Dendritic cell treated with granulocyte-macrophage colony-stimulating factor and Interleukin-4, amounts not matched to agents 40 ng/mL and 50 ng/mL, for 4 days (primary cell): ENCODE measurements around the gene DDN.

Experiments
- H3K27ac Mint-ChIP-seq: one replicate; pipeline ENCODE4 v1.8.0; 2022; ENCODE audit warnings: mild to moderate bottlenecking, mixed read lengths
- H3K27me3 Mint-ChIP-seq: one replicate; pipeline ENCODE4 v1.8.0; 2022; ENCODE audit warnings: mild to moderate bottlenecking, mixed read lengths
- H3K36me3 Mint-ChIP-seq: one replicate; pipeline ENCODE4 v1.8.0; 2022; ENCODE audit warnings: low read depth, mixed read lengths
- H3K4me1 Mint-ChIP-seq: one replicate; pipeline ENCODE4 v1.8.0; 2022; ENCODE audit warnings: low read depth, mixed read lengths
- H3K4me3 Mint-ChIP-seq: one replicate; pipeline ENCODE4 v1.8.0; 2022; ENCODE audit warnings: mild to moderate bottlenecking, moderate library complexity, mixed read lengths
- H3K9me3 Mint-ChIP-seq: one replicate; pipeline ENCODE4 v1.8.0; 2022; ENCODE audit warnings: mixed read lengths
- intact Hi-C: fragments of 100-400 bp; cut with micrococcal nuclease; formaldehyde crosslinking; loops from one replicate; pipeline ENCODE4 v1.15.0; 2022

DDN gene

DNA sequence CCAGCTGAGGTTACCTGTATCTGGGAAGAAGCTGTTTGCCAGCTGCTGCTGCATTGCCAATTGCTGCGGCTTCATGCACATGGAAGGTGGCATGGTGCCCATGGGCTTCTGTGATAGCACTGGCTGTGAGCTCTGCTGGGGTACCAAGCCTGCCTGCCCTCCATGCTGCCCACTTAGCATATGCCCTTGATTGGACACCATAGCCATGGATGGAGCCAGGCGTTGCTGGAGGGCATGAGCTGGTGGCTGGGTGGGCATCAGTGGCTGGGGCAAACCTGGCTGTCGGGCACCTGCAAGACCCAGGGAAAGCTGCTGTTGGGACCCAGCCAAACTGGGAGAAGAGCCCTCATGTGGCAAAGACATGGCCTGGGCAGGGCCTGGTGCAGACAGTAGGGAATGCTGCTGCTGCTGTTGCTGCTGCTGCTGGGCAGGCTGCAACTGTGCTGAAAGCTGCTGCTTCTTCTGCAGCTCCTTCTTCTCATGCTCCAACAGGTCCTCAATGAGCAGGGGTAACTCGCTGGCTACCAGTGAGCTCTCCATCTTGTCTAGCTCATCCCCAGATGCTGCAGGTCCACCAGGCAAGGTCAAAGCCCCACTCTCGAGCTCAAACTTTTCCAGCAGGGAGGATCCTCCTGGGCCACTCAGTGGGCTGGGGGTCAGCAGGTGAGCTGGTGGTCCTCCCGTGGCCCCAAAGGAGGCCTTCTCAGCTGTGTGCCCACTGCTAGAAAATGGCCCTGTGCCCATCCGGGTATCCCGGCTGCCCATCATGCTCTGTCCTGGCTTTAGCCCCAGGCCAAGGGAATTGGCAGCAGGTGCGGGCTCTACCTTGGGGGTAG lies 38.2 kb upstream of the DDN start:
- no peaks in the 10 kb centered on the region for H3K4me1 Mint-ChIP-seq
- peaks cover 100% of the 10 kb centered on the region for H3K36me3 Mint-ChIP-seq
- H3K9me3 Mint-ChIP-seq = no peaks in the 10 kb centered on the region
- no peaks in the 10 kb centered on the region for H3K27me3 Mint-ChIP-seq
- intact Hi-C loops = no loop called here
- no peak overlapping the region for H3K4me3 Mint-ChIP-seq
- H3K27ac Mint-ChIP-seq = no peak overlapping the region

GRCh38 chr12:49036029-49036428 lies 36.9 kb upstream of the DDN start:
- no peaks in the 10 kb centered on the region for H3K9me3 Mint-ChIP-seq
- intact Hi-C loops = no loop called here
- H3K4me3 Mint-ChIP-seq = no peak overlapping the region
- no peaks in the 10 kb centered on the region for H3K27me3 Mint-ChIP-seq
- no peak overlapping the region for H3K27ac Mint-ChIP-seq
- H3K36me3 Mint-ChIP-seq = peaks cover 100% of the 10 kb centered on the region
- H3K4me1 Mint-ChIP-seq = peaks cover 6% of the 10 kb centered on the region

DNA sequence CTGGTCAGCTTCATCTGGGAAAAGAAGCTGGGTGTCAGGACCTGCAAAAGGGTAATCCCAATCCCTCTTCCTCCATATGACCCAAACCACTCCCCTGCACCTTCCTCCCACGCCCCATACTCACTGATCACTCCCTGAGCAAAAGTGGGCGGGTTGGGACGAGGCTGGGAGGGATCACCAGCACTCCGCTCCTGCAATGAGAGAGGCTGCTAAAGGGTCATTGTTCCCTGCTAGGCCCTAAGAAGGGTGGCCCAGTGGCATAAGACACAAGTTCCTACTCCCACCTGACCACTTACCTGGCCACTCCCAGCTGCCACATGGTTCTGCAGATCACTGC lies 35.1 kb upstream of the DDN start:
- Mint-ChIP-seq H3K36me3 (peaks cover 100% of the 10 kb centered on the region), H3K27ac (no peak overlapping the region)

DNA sequence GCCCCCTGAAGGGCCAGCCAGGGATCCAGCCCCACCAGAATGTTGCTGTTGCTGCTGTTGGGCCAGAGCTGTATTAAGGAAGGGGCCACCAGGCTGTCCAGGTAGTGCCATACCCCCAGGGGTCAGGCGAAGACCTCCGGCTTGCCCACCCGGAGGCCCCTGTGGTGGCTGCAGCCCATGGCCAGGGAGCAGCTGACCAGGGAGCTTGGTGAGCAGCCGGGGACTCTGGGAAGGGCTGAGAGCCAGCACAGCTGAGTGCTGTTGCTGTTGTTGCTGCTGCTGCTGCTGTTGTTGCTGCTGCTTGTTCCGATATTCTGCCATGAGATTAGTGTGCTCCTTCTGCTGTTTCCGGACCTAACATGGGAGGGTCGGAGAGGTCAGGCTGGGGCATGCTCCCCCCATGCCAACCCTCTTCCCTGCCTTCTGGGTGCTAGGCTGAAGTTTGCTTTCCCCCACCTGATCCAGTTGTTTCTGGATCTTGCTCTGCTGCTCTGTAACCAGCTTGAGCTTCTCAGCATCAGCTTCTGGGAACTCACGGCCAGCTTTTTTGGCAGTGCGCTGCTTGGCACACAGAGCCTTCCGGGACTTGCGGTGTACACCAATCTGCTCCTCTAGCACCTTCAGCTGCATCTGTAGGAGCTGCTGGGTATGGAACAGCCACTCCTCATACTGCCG lies 34.6 kb upstream of the DDN start:
- intact Hi-C loops = no loop called here
- H3K4me3 Mint-ChIP-seq = no peak overlapping the region
- peaks cover 100% of the 10 kb centered on the region for H3K36me3 Mint-ChIP-seq
- H3K9me3 Mint-ChIP-seq = no peaks in the 10 kb centered on the region
- no peaks in the 10 kb centered on the region for H3K27me3 Mint-ChIP-seq
- peaks cover 11% of the 10 kb centered on the region for H3K4me1 Mint-ChIP-seq
- H3K27ac Mint-ChIP-seq = no peak overlapping the region

More for the DNA sequence above, 35.1 kb upstream of the DDN start:
- peaks cover 11% of the 10 kb centered on the region for H3K4me1 Mint-ChIP-seq
- H3K27me3 Mint-ChIP-seq = no peaks in the 10 kb centered on the region
- no peaks in the 10 kb centered on the region for H3K9me3 Mint-ChIP-seq
- H3K4me3 Mint-ChIP-seq = no peak overlapping the region
- intact Hi-C loops = no loop called here

DNA sequence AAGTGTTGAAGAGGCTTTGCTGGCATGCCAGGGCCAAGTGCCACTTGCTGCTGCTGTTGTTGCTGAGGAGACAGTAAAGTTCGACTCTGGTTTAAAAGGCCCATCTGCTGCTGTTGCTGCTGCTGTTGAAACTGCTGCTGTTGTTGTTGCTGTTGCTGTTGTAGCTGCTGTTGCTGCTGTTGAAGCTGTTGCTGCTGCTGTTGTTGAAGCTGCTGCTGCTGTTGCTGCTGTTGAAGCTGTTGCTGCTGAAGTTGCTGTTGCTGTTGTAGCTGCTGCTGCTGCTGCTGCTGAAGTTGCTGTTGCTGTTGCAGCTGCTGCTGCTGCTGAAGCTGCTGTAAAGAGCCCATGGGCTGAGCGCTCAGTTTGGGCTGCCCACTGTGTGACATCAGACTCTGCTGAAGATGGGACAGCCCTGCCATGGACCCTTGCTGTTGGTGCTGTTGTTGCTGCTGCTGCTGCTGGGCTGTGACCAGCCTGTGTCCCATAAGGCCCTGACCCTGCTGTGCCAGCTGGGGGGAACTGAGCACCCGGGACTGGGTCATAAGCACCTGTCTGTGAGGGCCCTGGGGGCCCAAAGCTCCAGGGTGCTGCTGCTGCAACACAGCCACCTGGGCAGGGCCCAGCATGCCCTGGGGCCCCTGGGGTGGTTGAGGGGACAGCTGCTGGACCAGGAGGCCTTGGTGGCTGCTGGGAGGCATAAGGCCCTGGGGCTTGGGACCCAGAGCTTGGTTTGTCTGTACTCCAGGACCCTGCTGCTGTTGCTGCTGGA lies 33.7 kb upstream of the DDN start:
- Mint-ChIP-seq H3K36me3 (peaks cover 100% of the 10 kb centered on the region), H3K27ac (no peak overlapping the region), H3K9me3 (no peaks in the 10 kb centered on the region), H3K27me3 (no peaks in the 10 kb centered on the region), H3K4me1 (peaks cover 19% of the 10 kb centered on the region), H3K4me3 (no peak overlapping the region)
- intact Hi-C loops = no loop called here

DNA sequence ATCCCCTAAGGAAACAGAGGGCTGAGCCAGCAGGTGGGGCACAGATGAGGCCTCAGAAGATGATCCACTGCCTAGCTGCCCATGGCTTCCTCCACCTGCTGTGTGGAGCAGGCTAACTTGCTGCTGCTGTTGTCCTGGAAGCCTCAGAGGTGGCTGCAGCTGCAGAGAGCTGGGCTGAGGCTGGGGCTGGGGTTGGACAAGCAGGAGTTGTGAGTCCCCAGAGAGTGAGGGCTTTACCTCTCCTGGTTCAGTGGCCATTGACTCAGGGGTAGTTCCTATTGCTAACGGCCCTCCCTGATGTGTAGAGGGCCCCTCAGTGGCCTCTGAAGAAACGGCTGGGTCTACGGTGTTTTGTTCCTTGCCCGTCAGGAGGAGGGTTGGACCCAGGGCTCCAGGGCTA lies 33.1 kb upstream of the DDN start:
- no peak overlapping the region for H3K27ac Mint-ChIP-seq
- H3K4me1 Mint-ChIP-seq = peaks cover 23% of the 10 kb centered on the region
- no peaks in the 10 kb centered on the region for H3K27me3 Mint-ChIP-seq
- H3K36me3 Mint-ChIP-seq = peaks cover 100% of the 10 kb centered on the region
- intact Hi-C loops = no loop called here
- no peak overlapping the region for H3K4me3 Mint-ChIP-seq
- H3K9me3 Mint-ChIP-seq = no peaks in the 10 kb centered on the region

DNA sequence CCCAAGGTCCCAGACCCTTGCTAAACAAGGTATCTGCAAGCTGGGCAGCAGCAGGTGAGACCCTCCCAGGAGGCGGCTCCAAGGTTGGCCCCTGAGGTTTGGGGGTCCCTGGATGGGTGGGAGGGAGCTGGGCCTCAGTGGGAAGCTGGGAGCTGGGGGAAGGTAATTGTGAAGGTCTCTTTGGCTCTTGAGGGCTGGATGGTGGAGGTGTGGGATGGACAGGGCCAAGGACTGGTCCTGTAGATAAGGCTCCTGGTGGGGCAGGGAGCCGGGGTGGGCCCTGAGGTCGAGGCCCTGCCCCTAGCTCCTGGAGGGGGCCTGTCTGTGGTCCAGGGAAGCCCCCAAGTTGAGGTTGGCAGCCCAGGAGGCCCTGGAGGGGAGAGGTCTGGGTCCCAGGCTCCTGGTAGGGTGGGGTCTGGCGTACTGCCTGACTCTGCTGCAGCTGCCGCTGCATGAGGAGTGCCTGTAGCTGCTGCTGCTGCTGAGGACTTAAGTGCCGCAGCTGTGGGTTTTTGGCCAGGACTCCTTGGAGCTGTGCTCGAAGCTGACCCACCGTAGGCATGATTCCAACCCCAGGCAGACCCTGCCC lies 32.5 kb upstream of the DDN start:
- intact Hi-C loops = no loop called here

GRCh38 chr12:49030714-49031572 lies 31.8 kb upstream of the DDN start:
- H3K9me3 Mint-ChIP-seq = no peaks in the 10 kb centered on the region
- peaks cover 23% of the 10 kb centered on the region for H3K4me1 Mint-ChIP-seq
- intact Hi-C loops = no loop called here
- H3K27ac Mint-ChIP-seq = no peak overlapping the region
- no peaks in the 10 kb centered on the region for H3K27me3 Mint-ChIP-seq
- no peak overlapping the region for H3K4me3 Mint-ChIP-seq
- H3K36me3 Mint-ChIP-seq = peaks cover 100% of the 10 kb centered on the region

More for the DNA sequence above, 32.5 kb upstream of the DDN start:
- H3K27me3 Mint-ChIP-seq = no peaks in the 10 kb centered on the region
- H3K27ac Mint-ChIP-seq = no peak overlapping the region
- H3K36me3 Mint-ChIP-seq = peaks cover 100% of the 10 kb centered on the region
- H3K4me1 Mint-ChIP-seq = peaks cover 23% of the 10 kb centered on the region
- no peak overlapping the region for H3K4me3 Mint-ChIP-seq
- no peaks in the 10 kb centered on the region for H3K9me3 Mint-ChIP-seq

DNA sequence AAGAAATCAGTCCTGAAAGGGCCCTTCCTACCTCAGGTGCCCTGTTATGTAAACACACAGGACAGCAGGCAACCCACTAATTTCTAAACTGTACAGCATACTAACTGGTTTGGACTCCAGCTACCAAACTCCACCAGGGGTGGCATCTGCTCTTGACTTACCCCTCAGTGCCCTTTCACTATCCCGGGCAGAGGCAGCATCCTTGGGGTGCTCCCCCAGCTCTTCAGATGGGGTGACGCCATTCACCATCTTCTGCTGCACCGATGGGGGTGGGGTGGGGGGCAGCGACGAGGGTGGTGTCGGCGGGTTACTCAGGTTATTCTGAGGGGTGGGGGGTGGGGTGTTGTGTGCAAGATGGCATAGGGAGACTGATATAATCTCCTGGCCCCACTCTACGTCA lies 30.9 kb upstream of the DDN start:
- intact Hi-C loops = no loop called here
- Mint-ChIP-seq H3K9me3 (no peaks in the 10 kb centered on the region), H3K4me1 (peaks cover 23% of the 10 kb centered on the region), H3K36me3 (peaks cover 99% of the 10 kb centered on the region), H3K27ac (no peak overlapping the region), H3K4me3 (no peak overlapping the region), H3K27me3 (no peaks in the 10 kb centered on the region)

- Mint-ChIP-seq H3K36me3 (peaks cover 99% of the 10 kb centered on the region), H3K27me3 (no peaks in the 10 kb centered on the region)
Observed at GRCh38 chr12:49028666-49029275, 29.6 kb upstream of the DDN start.

GRCh38 chr12:49027846-49028555 lies 28.8 kb upstream of the DDN start:
- H3K27ac Mint-ChIP-seq = peak overlapping the region; percentile 70

More at GRCh38 chr12:49028666-49029275, 29.6 kb upstream of the DDN start:
- H3K27ac Mint-ChIP-seq = no peak overlapping the region
- H3K9me3 Mint-ChIP-seq = no peaks in the 10 kb centered on the region
- intact Hi-C loops = no loop called here
- H3K4me3 Mint-ChIP-seq = no peak overlapping the region
- peaks cover 23% of the 10 kb centered on the region for H3K4me1 Mint-ChIP-seq

GRCh38 chr12:49026678-49027480 lies 27.7 kb upstream of the DDN start:
- H3K36me3 Mint-ChIP-seq = peaks cover 99% of the 10 kb centered on the region
- intact Hi-C loops = no loop called here
- no peaks in the 10 kb centered on the region for H3K27me3 Mint-ChIP-seq

More at GRCh38 chr12:49027846-49028555, 28.8 kb upstream of the DDN start:
- intact Hi-C loops = no loop called here
- Mint-ChIP-seq H3K36me3 (peaks cover 99% of the 10 kb centered on the region), H3K4me1 (peaks cover 23% of the 10 kb centered on the region), H3K4me3 (no peak overlapping the region), H3K9me3 (no peaks in the 10 kb centered on the region), H3K27me3 (no peaks in the 10 kb centered on the region)

More at GRCh38 chr12:49026678-49027480, 27.7 kb upstream of the DDN start:
- no peaks in the 10 kb centered on the region for H3K9me3 Mint-ChIP-seq
- peak overlapping the region; percentile 70 for H3K27ac Mint-ChIP-seq
- H3K4me1 Mint-ChIP-seq = peaks cover 23% of the 10 kb centered on the region
- no peak overlapping the region for H3K4me3 Mint-ChIP-seq
